Heart left ventricle (tissue), 16 donors: Measurements from ENCODE around the gene ACSBG1. TPM values are rescaled to one million over a fixed set of nuclear protein-coding genes. Genes with fewer than 3 reads are reported as not detected.
A peak's percentile ranks its signal among the peaks of the same experiment; 100 is the strongest.

Source experiments
- ATAC-seq, 4 donors: fragments of 200-7000 bp; cut with Tn5 transposase; one replicate each; pipeline ENCODE4 v1.9.1; 2020 to 2022; ENCODE audit warnings: moderate library complexity in 4 of 4, mild to moderate bottlenecking in 3 of 4, moderate number of reproducible peaks in 1 of 4
- DNase-seq, 5 donors: peaks; one replicate each; pipeline ENCODE4 v3.0.0-alpha.2; 2020
- H3K27ac ChIP-seq, 12 donors: fragments of 200-600 bp; sonication (generic) in 4 of 12; one replicate each; pipeline versions ENCODE4 v1.5.0 to v1.8.0; 2016 to 2022; ENCODE audit warnings: mild to moderate bottlenecking in 2 of 12
- H3K27me3 ChIP-seq, 9 donors: fragments of 200-600 bp; sonication (generic) in 2 of 9; one replicate each; pipeline versions ENCODE4 v1.5.1 to v1.8.0; 2016 to 2022; ENCODE audit warnings: mild to moderate bottlenecking in 3 of 9
- H3K36me3 ChIP-seq, 9 donors: fragments of 200-600 bp; sonication (generic) in 2 of 9; one replicate each; pipeline versions ENCODE4 v1.5.0 to v1.8.0; 2018 to 2022; ENCODE audit warnings: mild to moderate bottlenecking in 2 of 9
- H3K4me1 ChIP-seq, 12 donors: fragments of 200-600 bp; sonication (generic) in 4 of 12; one replicate each; pipeline versions ENCODE4 v1.5.0 to v1.8.0; 2016 to 2022; ENCODE audit warnings: mild to moderate bottlenecking in 3 of 12
- H3K4me3 ChIP-seq, 12 donors: fragments of 200-600 bp; sonication (generic) in 4 of 12; one replicate each; pipeline versions ENCODE4 v1.5.0 to v1.8.0; 2017 to 2022; ENCODE audit warnings: mild to moderate bottlenecking in 9 of 12, moderate library complexity in 4 of 12
- H3K9me3 ChIP-seq, 12 donors: fragments of 200-600 bp; sonication (generic) in 4 of 12; one replicate each; pipeline versions ENCODE4 v1.5.0 to v1.8.0; 2016 to 2022; ENCODE audit warnings: mild to moderate bottlenecking in 1 of 12
- POLR2A ChIP-seq, 2 donors: fragments of 450-650 bp; IDR thresholded peaks; one replicate each; pipeline ENCODE4 v1.6.1; 2017; ENCODE audit warnings: antibody characterized with exemption in 2 of 2, mild to moderate bottlenecking in 2 of 2, moderate library complexity in 2 of 2
- WGBS, 4 donors: extraction: QIAGEN DNeasy Blood & Tissue Kit in 2 of 4; methylation state at CpG; one replicate each; pipeline versions ENCODE4 v1.1.5 to v1.1.7; 2013 to 2018; 5-methylcytosine and 5-hydroxymethylcytosine counted together
- intact Hi-C, 10 donors: fragments of 100-400 bp; cut with DNase I; formaldehyde crosslinking; loops; one replicate each; pipeline versions ENCODE4 v1.11.1 to v1.14.2; 2022
- polyA plus RNA-seq, 2 donors: library from polyadenylated mRNA; stranded (reverse); fragments of 200-250 nt; gene quantifications; one replicate each; pipeline ENCODE4 v1.2.3, GENCODE V29; 2013
- total RNA-seq, 9 donors: library from RNA; depleted of rRNA in 2 of 9; stranded (reverse); fragments of >200 nt in 2 of 9; fragmentation: NEBNext Ultra II Directional in 3 of 9; extraction: Animal tissue kit (Norgen Biotek cat#: 25700) in 3 of 9; gene quantifications; one replicate each; pipeline versions ENCODE4 v1.1.0 to v1.2.4, GENCODE V29; 2016 to 2023
- TF ChIP-seq, protein P1 (sequence below), 12 donors: fragments of 200-600 bp; sonication (generic) in 4 of 12; IDR thresholded peaks; one replicate each; pipeline versions ENCODE4 v1.5.0 to v1.8.0; 2018 to 2022; ENCODE audit warnings: antibody characterized with exemption in 12 of 12, mild to moderate bottlenecking in 5 of 12
- donor health status: ischemic (EF 13 %, LVEDD 7.1; RV severe dilation, severe dysfunction).
- donor health status: healthy with polysubstance abuse.
- donor health status: DM: no; HTN: yes; CAD: no.
- donor health status: DM: no; HTN: no; CAD: no.
- donor health status: ischemic (EF 25% LVEDD 6.9; RV normal size, moderate dysfunction).
- donor health status: ischemic (EF 25% LVEDD 5.7; RV mildly dilated, moderate dysfunction).
- donor health status: healthy.
- donor health status: DM: yes; HTN: yes; CAD: no.
- donor health status: ischemic (EF 35%, LVEDD 5.7; RV mildly dilated, moderate dysfunction).
- donor health status: nonischemic (EF 11% LVEDD 7.7; RV severe dilation, severe dysfunction).
- donor health status: DM: yes; HTN: yes; CAD: no.
- donor health status: PGD.
- donor health status: ischemic (EF 29% LVEDD 5.4; RV normal size, mild dysfunction).
- donor health status: nonischemic (EF 23%, LVEDD 6.1; RV moderate dilation, normal function).

Gene ACSBG1
- total and polyA plus RNA-seq, 11 donors = 0.05 to 1.2 (median 0.16) TPM; not detected in 5

DNA sequence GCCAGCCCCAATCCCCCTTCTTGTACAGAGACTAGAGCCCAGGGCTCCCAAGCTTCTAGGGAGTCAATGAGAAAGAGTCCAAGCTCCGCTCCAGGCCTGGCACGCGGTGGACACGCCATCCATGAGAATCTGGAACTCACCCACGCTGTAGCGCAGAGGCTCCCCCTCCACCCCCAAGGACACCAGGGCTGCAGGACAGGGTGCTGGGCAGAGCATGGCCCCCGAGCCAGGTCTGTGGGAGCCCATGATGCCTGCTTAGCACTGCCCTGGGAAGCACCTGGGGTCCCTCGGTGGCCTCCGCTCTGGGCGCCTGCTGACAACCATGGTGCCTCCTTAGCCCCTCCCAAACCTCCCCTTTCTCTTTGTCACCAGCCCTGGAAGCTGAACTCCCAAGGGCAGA, 28.5 kb downstream of the ACSBG1 start:
- H3K4me1 ChIP-seq = peaks cover 0 to 66% (median 25%) of the 10 kb centered on the region in 12 donors
- DNase-seq = peak in 1 of 5 donors; percentile 18
- TF ChIP-seq POLR2A (IDR thresholded peaks at IDR 0.05) = no peak
- TF ChIP-seq, protein P1, sequence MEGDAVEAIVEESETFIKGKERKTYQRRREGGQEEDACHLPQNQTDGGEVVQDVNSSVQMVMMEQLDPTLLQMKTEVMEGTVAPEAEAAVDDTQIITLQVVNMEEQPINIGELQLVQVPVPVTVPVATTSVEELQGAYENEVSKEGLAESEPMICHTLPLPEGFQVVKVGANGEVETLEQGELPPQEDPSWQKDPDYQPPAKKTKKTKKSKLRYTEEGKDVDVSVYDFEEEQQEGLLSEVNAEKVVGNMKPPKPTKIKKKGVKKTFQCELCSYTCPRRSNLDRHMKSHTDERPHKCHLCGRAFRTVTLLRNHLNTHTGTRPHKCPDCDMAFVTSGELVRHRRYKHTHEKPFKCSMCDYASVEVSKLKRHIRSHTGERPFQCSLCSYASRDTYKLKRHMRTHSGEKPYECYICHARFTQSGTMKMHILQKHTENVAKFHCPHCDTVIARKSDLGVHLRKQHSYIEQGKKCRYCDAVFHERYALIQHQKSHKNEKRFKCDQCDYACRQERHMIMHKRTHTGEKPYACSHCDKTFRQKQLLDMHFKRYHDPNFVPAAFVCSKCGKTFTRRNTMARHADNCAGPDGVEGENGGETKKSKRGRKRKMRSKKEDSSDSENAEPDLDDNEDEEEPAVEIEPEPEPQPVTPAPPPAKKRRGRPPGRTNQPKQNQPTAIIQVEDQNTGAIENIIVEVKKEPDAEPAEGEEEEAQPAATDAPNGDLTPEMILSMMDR (IDR thresholded peaks at IDR 0.05) = no peak
- 80 to 96% (median 94%) methylated on average over 4 to 10 of the region's 10 CpGs for WGBS, 4 donors
- H3K36me3 ChIP-seq = no peaks in the 10 kb centered on the region
- H3K27ac ChIP-seq = peak overlapping the region in 4 of 12 donors; percentile 39 to 74 (median 64)
- H3K27me3 ChIP-seq = no peaks in the 10 kb centered on the region
- intact Hi-C loops = no loop called here
- no peaks in the 10 kb centered on the region for H3K9me3 ChIP-seq
- ATAC-seq = no peak
- H3K4me3 ChIP-seq = no peak overlapping the region

DNA sequence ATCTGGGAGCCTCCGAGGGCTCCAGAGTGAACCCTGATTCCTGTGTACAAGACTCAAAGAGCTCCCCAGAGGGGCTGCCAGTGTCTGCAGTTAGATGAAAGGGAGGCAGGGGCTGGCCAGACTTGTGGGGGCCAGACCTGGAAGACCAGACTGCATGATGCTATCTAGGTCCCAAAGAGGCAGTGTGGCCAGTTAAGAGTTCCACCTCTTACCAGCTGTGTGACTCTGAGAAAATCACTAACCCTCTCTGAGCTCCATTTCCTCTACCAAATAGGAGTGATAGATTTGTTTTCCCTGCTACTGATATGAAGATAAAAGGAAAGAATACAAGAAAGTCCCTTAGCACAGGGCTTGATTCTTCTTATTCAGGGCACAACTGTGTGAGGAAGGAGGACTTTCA, 29.0 kb downstream of the ACSBG1 start:
- no peaks in the 10 kb centered on the region for H3K36me3 ChIP-seq
- no peak for DNase-seq
- no peaks in the 10 kb centered on the region for H3K9me3 ChIP-seq
- H3K27me3 ChIP-seq = no peaks in the 10 kb centered on the region
- no peak overlapping the region for H3K4me3 ChIP-seq
- H3K27ac ChIP-seq = peak overlapping the region in 10 of 12 donors; percentile 31 to 83 (median 54)
- no peak for ATAC-seq
- peaks cover 0 to 63% (median 25%) of the 10 kb centered on the region in 12 donors for H3K4me1 ChIP-seq
- 55 to 82% (median 66%) methylated on average over 1 of the region's 1 CpG for WGBS, 4 donors
- TF ChIP-seq, protein P1 (IDR thresholded peaks at IDR 0.05) = no peak
- no peak for TF ChIP-seq POLR2A (IDR thresholded peaks at IDR 0.05)
- intact Hi-C loops = no loop called here

DNA sequence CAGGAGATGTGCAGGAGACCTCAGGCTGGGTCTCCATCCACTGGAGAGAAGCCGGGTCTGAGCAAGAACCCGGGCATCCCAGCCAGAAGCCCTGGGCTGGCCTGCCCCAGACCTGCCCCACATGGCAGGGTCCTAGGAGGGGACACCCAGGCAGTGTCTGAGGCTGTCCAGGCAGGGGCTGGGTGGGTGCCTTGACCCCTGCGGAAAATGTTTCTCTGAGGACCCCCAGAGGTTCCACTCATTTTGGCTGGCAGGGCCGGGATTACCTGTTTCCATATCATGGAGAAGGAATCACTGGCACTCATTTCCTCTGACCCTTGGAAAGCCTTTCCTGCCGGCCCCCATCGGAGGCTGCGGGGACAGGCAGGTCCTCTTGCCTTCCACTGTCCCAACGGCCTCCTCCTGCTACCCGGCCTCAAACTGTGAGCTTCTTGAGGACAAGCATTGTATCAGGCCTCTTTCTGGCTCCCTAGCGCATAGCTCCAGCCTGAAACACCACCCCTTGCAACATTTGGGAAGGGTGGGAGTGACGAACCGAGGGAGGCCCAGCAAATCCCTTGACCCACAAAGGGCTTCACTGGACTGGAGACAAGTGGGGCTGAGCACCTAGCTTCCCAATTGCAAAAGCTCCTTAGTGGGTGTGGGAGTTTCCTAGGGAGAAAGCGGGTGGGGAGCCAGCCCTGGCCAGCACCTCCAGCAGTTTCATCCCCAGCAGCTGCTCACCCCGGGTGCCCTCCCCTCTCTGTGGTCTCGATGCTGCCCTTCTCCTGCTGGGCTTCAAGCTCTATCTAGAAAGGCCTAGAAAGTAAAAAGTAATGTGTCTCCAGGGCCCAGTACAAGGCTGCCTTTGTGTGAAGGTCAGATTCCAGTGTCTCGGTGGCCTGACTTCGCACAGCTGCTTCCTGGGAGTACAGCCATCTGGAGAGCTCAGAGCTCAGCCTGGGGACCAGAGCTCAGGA, 29.7 kb downstream of the ACSBG1 start:
- Histone ChIP-seq H3K27me3 (no peaks in the 10 kb centered on the region), H3K36me3 (no peaks in the 10 kb centered on the region), H3K4me1 (peaks cover 0 to 56% (median 24%) of the 10 kb centered on the region in 12 donors), H3K4me3 (no peak overlapping the region), H3K9me3 (no peaks in the 10 kb centered on the region), H3K27ac (peak overlapping the region in 10 of 12 donors; percentile 34 to 83 (median 54))
- DNase-seq (peak in 4 of 5 donors; percentile 63 to 73 (median 65)), ATAC-seq (peak; percentile 28 to 74 (median 72))
- 60 to 72% (median 71%) methylated on average over 13 to 17 of the region's 17 CpGs for WGBS, 4 donors
- no peak for TF ChIP-seq POLR2A (IDR thresholded peaks at IDR 0.05)
- TF ChIP-seq, protein P1 (IDR thresholded peaks at IDR 0.05) = no peak
- intact Hi-C loops = no loop called here
